Gastrocnemius medialis (tissue), 4 donors: ENCODE measurements around the gene MRGPRE.

Experiments
- POLR2A ChIP-seq, 2 donors: fragments of 450-650 bp; IDR thresholded peaks; one replicate each; pipeline ENCODE4 v1.6.1; 2017; ENCODE audit warnings: antibody characterized with exemption in 2 of 2, mild to moderate bottlenecking in 2 of 2, moderate library complexity in 2 of 2
- TF ChIP-seq, protein P1 (sequence below), 5 experiments: fragments of 450-650 bp in 3 of 5; fragments of 200-600 bp in 2 of 5; sonication (generic) in 2 of 5; IDR thresholded peaks in 4 of 5; conservative IDR thresholded peaks in 1 of 5; 1 replicate in 4 of 5; 2 replicates in 1 of 5; pipeline ENCODE4 v1.5.1; 2016 to 2019; ENCODE audit warnings: antibody characterized with exemption in 5 of 5, mild to moderate bottlenecking in 3 of 5, moderate library complexity in 3 of 5

GRCh38 chr11:3222003-3222855 lies 10.0 kb downstream of the MRGPRE start:
- TF ChIP-seq, protein P1, sequence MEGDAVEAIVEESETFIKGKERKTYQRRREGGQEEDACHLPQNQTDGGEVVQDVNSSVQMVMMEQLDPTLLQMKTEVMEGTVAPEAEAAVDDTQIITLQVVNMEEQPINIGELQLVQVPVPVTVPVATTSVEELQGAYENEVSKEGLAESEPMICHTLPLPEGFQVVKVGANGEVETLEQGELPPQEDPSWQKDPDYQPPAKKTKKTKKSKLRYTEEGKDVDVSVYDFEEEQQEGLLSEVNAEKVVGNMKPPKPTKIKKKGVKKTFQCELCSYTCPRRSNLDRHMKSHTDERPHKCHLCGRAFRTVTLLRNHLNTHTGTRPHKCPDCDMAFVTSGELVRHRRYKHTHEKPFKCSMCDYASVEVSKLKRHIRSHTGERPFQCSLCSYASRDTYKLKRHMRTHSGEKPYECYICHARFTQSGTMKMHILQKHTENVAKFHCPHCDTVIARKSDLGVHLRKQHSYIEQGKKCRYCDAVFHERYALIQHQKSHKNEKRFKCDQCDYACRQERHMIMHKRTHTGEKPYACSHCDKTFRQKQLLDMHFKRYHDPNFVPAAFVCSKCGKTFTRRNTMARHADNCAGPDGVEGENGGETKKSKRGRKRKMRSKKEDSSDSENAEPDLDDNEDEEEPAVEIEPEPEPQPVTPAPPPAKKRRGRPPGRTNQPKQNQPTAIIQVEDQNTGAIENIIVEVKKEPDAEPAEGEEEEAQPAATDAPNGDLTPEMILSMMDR (IDR thresholded peaks at IDR 0.05 in 4 of 5, conservative IDR thresholded peaks at IDR 0.05 in 1 of 5), result no peak
- TF ChIP-seq POLR2A (IDR thresholded peaks at IDR 0.05), result no peak
